BE2C (cell line): ENCODE data around the gene ASIC2.

Experiments used
- DNase-seq: peaks from one replicate; pipeline ENCODE4 v3.0.0-alpha.2; 2020
- H3K27me3 ChIP-seq: fragments of 250-450 bp; sonication (Bioruptor Pico); 2 replicates; pipeline ENCODE4 v1.5.1; 2020; ENCODE audit warnings: mild to moderate bottlenecking
- H3K36me3 ChIP-seq: fragments of 250-450 bp; sonication (Bioruptor Pico); 2 replicates; pipeline ENCODE4 v1.5.1; 2020; ENCODE audit warnings: mild to moderate bottlenecking
- H3K4me1 ChIP-seq: fragments of 250-450 bp; sonication (Bioruptor Pico); 2 replicates; pipeline ENCODE4 v1.5.1; 2020
- H3K4me3 ChIP-seq: 2 replicates; pipeline ENCODE4 v1.5.1; 2011; ENCODE audit warnings: low read depth, low read length
- H3K9me3 ChIP-seq: fragments of 250-450 bp; sonication (Bioruptor Pico); 2 replicates; pipeline ENCODE4 v1.5.1; 2020
- TF ChIP-seq, protein P1 (sequence below): IDR thresholded peaks from 2 replicates; pipeline ENCODE4 v1.5.1; 2012; ENCODE audit warnings: mild to moderate bottlenecking, low read depth, low read length

The ASIC2 gene

DNA sequence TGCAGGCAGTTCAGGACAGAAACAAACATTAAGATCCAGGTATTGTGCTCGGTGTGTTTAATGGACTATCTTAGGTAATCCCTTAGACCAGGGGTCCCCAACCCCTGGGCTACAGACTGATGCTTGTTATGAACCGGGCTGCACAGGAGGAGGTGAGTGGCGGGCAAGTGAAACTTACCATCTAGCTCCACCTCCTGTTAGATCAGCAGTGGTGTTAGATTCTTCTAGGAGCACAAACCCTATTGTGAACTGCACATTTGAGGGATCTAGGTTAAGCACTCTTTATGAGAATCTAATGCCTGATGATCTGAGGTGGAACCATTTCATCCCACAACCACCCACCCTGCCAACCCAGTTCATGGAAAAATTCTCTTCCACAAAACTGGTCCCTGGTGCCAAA is 37.8 kb upstream of the ASIC2 start:
- TF ChIP-seq, protein P1, sequence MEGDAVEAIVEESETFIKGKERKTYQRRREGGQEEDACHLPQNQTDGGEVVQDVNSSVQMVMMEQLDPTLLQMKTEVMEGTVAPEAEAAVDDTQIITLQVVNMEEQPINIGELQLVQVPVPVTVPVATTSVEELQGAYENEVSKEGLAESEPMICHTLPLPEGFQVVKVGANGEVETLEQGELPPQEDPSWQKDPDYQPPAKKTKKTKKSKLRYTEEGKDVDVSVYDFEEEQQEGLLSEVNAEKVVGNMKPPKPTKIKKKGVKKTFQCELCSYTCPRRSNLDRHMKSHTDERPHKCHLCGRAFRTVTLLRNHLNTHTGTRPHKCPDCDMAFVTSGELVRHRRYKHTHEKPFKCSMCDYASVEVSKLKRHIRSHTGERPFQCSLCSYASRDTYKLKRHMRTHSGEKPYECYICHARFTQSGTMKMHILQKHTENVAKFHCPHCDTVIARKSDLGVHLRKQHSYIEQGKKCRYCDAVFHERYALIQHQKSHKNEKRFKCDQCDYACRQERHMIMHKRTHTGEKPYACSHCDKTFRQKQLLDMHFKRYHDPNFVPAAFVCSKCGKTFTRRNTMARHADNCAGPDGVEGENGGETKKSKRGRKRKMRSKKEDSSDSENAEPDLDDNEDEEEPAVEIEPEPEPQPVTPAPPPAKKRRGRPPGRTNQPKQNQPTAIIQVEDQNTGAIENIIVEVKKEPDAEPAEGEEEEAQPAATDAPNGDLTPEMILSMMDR, result no peak
- DNase-seq, result no peak
- Histone ChIP-seq H3K9me3 (no peaks in the 10 kb centered on the region), H3K27me3 (no peaks in the 10 kb centered on the region), H3K4me3 (no peak overlapping the region), H3K36me3 (no peaks in the 10 kb centered on the region), H3K4me1 (no peaks in the 10 kb centered on the region)

DNA sequence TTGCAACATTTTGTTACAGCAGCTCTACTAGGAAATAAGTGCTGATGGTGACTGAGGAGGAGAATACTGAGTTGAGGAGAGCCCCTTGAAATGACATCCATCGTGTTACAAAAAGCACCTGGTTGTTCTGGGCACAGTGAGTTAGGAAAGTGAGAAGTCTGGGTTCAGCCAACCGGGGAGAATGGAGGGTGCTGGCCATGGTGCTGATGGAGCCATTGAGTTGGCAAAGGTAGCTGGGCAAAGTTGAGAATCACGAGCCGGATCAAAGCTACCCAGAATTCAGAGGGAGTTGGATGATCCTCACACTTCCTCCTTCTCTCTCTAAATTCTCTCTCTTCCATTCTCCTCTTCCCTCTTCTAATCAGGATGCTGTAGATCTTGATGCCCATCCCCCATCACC is 35.0 kb upstream of the ASIC2 start:
- Histone ChIP-seq H3K27me3 (no peaks in the 10 kb centered on the region), H3K4me3 (no peak overlapping the region), H3K36me3 (no peaks in the 10 kb centered on the region), H3K4me1 (no peaks in the 10 kb centered on the region), H3K9me3 (no peaks in the 10 kb centered on the region)
- TF ChIP-seq, protein P1, result no peak
- DNase-seq, result no peak

DNA sequence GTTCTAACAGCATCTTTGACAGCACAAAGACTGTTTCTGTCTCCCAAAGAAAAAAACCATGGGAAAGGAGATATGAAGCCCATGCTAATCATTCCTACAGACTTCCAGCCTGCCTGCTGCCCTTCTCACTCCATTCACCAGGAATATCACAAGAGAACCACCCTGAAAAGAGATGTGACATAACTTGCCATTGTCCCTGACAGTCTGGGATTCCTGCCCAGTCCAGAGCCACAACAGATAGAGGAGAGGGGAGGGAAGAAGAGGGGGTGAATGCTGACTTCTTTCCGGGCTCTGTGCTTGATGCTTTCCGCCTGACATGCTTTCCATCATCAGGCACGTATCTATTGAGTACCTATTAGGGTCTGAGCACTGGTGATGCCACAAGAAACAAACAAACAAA is 31.6 kb upstream of the ASIC2 start:
- Histone ChIP-seq H3K4me3 (no peak overlapping the region), H3K9me3 (no peaks in the 10 kb centered on the region), H3K36me3 (no peaks in the 10 kb centered on the region), H3K27me3 (no peaks in the 10 kb centered on the region), H3K4me1 (no peaks in the 10 kb centered on the region)
- TF ChIP-seq, protein P1, result no peak
- DNase-seq, result no peak

DNA sequence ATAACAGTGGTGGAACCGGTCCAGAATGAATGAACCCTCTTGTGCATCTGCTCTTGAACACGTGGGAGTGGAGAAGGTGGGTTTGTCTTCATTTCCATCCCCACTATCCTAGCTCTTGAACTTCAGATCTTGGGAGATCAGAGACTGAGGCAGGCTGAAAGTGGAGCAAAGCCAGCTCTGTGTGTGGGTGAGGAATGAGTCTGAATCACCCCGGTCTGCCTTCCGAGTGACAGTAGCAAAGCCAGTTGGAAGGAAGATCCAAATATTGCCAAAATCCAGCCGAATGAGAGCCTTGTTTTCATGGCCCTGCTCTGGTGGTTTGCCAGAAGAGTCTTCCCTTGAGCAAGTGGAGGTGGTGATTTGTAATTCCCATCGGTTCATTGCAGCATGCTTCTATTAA is 29.0 kb upstream of the ASIC2 start:
- Histone ChIP-seq H3K4me3 (no peak overlapping the region), H3K36me3 (no peaks in the 10 kb centered on the region), H3K27me3 (no peaks in the 10 kb centered on the region), H3K4me1 (no peaks in the 10 kb centered on the region), H3K9me3 (no peaks in the 10 kb centered on the region)
- TF ChIP-seq, protein P1, result no peak
- no peak for DNase-seq

DNA sequence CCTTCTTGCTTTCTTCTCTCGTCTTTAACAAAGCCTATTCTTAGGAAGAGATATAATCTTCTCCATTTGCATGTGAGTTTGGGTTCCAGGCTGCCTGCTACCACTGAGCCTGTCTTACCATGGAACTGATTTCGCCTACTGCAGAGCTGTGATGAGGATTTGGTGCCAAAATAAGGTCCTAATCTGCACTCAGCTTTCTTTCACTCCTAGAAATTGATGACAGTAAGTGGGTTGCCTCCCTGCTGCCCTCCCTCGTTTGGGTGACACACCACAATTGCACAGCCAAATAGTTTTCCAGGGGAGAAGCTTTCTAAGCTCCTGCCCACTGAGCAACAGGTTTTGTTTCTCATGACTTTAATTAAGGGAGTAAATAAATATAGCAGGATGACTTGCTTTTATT is 25.1 kb upstream of the ASIC2 start:
- H3K4me1 ChIP-seq, result no peaks in the 10 kb centered on the region
- no peaks in the 10 kb centered on the region for H3K36me3 ChIP-seq
- no peaks in the 10 kb centered on the region for H3K9me3 ChIP-seq
- H3K27me3 ChIP-seq, result no peaks in the 10 kb centered on the region
- no peak overlapping the region for H3K4me3 ChIP-seq
- DNase-seq, result no peak
- TF ChIP-seq, protein P1, result no peak

DNA sequence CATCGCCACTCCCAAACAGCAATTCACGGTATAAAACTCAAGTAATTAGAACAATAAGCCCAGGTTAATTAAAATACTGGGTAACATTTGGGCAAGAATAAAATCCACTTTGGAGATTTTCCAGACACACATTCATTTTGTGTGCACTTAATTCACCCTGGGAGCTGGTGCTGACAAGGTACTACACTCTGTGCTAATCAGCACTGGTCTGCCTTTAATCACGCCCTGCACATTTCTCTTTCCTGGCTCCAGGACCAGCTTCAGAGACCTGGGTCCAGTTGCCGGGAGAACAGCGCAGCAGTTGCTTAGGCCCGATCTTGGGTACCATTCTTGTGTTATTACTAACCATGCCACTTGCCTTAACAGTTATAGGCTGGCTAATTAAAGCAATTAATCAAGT is 23.7 kb upstream of the ASIC2 start:
- DNase-seq, result no peak
- H3K4me1 ChIP-seq, result no peaks in the 10 kb centered on the region
- TF ChIP-seq, protein P1, result no peak
- H3K27me3 ChIP-seq, result no peaks in the 10 kb centered on the region
- H3K36me3 ChIP-seq, result no peaks in the 10 kb centered on the region
- no peaks in the 10 kb centered on the region for H3K9me3 ChIP-seq
- no peak overlapping the region for H3K4me3 ChIP-seq
